Activated B cell treated with CpG ODN at 0.5 μM for 24 hours (primary cell): ENCODE data around the gene MVB12B. TPM values are rescaled to one million over a fixed set of nuclear protein-coding genes. Genes with fewer than 3 reads are reported as not detected.

Experiments
- ATAC-seq: fragments of 200-7000 bp; cut with Tn5 transposase; one replicate; pipeline ENCODE4 v1.10.0; 2021; ENCODE audit warnings: low read depth, mild to moderate bottlenecking, moderate library complexity
- CTCF ChIA-PET: fragments of 350-600 bp; sonication (Branson Sonifier 250); formaldehyde crosslinking; loops from one replicate; lab custom pipeline; 2021; ENCODE audit warnings: antibody characterized with exemption; lab: Charles Lee
- POLR2A ChIA-PET: fragments of 350-600 bp; sonication (Branson Sonifier 250); formaldehyde crosslinking; loops from one replicate; lab custom pipeline; 2021; ENCODE audit warnings: antibody characterized with exemption; lab: Charles Lee
- DNase-seq: peaks from one replicate; pipeline ENCODE4 v3.0.0; 2022
- H3K27ac Mint-ChIP-seq: one replicate; pipeline ENCODE4 v1.8.0; 2020; ENCODE audit warnings: mixed read lengths
- H3K27me3 Mint-ChIP-seq: one replicate; pipeline ENCODE4 v1.8.0; 2021; ENCODE audit warnings: mixed read lengths
- H3K36me3 Mint-ChIP-seq: one replicate; pipeline ENCODE4 v1.8.0; 2021; ENCODE audit warnings: low read depth, mixed read lengths
- H3K4me1 Mint-ChIP-seq: one replicate; pipeline ENCODE4 v1.8.0; 2021; ENCODE audit warnings: mixed read lengths
- H3K4me3 Mint-ChIP-seq: one replicate; pipeline ENCODE4 v1.8.0; 2020; ENCODE audit warnings: mild to moderate bottlenecking, mixed read lengths
- H3K9me3 Mint-ChIP-seq: one replicate; pipeline ENCODE4 v1.8.0; 2020; ENCODE audit warnings: mixed read lengths
- intact Hi-C: fragments of 100-400 bp; cut with micrococcal nuclease; formaldehyde crosslinking; loops from one replicate; pipeline ENCODE4 v1.15.1; 2024
- total RNA-seq: library from RNA; stranded (reverse); gene quantifications from 2 replicates; pipeline ENCODE4 v1.2.3, GENCODE V29; 2022
- TF ChIP-seq, protein P1 (sequence below): fragments of 200-600 bp; IDR thresholded peaks from one replicate; pipeline ENCODE4 v1.8.0; 2022; ENCODE audit warnings: antibody characterized with exemption, mild to moderate bottlenecking

MVB12B gene
- total RNA-seq, 1 donor from 2014 or later = 2.5 TPM

DNA sequence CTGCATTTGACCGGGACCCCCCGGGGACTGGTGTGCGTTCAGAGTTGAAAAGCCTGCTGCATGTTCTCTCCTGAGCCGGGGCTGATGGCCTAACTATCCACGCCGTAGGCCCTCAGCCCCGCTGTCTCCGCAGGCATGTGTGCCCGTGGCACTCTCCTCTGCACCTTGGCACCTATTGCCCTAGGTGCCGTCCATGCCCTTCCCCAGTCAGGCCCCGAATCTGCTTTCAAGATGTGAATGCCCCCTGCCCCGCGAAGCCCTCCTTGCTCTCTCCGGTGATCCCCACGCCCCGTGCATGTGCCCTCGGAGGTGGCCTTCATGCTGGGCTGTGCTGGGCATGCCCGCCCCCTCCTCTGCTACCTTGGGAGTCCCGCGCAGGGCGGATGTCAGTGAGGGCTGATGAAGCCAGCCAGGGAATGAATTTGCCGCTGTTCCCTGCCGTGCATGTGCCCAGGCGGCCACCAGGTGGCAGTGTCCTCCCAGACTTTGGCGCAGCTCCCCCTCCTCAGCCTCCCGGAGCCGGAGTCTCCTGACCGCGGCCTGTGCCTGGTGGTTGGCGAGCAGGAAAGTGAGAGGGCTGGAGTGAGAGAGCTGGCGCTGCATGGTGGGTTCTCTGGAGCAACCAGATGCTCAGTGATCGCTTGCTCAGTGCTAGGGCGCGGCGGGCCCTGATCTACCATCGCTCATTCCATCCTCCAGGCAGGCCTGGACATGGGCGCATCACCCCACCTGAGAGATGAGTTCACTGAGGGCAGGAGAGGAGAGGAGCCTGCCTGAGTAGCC, 174.2 kb downstream of the MVB12B start:
- Mint-ChIP-seq H3K27me3 (peaks cover 26% of the 10 kb centered on the region), H3K9me3 (no peaks in the 10 kb centered on the region), H3K4me3 (peak overlapping the region; percentile 52), H3K27ac (no peak overlapping the region), H3K4me1 (peaks cover 7% of the 10 kb centered on the region), H3K36me3 (no peaks in the 10 kb centered on the region)
- intact Hi-C loops = loop anchor here (1.0 kb wide), 2 partner anchors 14 to 34 kb away; no protein-coding TSS in a partner anchor
- ATAC-seq = peak; percentile 73
- ChIA-PET POLR2A (no interaction called here), CTCF (interaction anchor here (0.5 to 9.0 kb wide), 12 partner anchors 9 to 868 kb away, joined by 3 to 189 read pairs (median 5); no protein-coding TSS in a partner anchor)
- DNase-seq = peak; percentile 71
- TF ChIP-seq, protein P1, sequence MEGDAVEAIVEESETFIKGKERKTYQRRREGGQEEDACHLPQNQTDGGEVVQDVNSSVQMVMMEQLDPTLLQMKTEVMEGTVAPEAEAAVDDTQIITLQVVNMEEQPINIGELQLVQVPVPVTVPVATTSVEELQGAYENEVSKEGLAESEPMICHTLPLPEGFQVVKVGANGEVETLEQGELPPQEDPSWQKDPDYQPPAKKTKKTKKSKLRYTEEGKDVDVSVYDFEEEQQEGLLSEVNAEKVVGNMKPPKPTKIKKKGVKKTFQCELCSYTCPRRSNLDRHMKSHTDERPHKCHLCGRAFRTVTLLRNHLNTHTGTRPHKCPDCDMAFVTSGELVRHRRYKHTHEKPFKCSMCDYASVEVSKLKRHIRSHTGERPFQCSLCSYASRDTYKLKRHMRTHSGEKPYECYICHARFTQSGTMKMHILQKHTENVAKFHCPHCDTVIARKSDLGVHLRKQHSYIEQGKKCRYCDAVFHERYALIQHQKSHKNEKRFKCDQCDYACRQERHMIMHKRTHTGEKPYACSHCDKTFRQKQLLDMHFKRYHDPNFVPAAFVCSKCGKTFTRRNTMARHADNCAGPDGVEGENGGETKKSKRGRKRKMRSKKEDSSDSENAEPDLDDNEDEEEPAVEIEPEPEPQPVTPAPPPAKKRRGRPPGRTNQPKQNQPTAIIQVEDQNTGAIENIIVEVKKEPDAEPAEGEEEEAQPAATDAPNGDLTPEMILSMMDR = peak; percentile 95

DNA sequence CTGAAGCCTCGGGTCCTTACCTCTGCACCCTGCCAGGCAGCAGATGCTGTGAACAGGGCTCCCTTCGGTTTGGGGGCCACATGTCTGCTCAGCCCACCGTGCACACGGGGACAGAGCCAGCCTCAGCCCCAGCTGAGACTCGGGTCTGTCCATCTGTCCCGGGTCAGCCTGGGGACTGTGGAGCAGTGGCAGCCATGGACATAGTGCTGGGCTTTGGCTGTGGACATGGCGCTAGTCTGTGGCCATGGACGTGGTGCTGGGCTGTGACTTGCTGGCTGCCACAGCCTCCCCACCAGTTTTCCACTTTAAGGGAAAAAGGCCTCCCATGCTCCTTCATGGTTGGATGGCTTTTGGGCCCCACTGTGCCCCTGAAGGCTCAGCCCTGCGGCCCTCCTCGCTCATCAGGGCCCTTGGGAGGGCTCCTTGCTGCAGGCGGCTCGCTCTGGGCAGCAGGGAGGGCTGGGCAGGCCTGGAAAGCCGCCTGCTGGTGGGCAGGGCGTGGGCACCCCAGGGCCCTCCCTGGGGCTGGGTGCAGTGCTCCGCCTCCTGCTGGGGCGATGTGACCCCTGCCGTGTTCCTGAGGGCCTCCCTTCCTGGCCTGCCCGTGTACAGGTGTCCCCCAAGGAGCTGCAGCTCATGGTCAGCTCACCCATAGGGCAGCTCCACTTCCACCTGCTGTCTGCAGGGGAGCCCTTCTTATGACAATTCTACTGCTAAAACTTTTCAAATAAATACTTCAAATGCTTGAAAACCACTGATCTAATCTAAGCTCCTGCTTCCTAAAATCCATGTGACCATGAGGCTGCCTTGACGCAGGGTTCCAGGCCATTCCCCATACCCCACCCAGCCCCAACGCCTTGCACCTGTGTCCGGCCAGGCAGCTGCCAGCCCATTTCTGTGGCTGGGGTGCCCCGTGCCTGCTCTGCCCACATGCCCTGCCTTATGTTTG, 175.0 kb downstream of the MVB12B start:
- Mint-ChIP-seq H3K27me3 (peaks cover 23% of the 10 kb centered on the region), H3K4me3 (no peak overlapping the region), H3K9me3 (no peaks in the 10 kb centered on the region), H3K27ac (no peak overlapping the region), H3K36me3 (no peaks in the 10 kb centered on the region), H3K4me1 (peaks cover 7% of the 10 kb centered on the region)
- TF ChIP-seq, protein P1 = no peak
- intact Hi-C loops = loop anchor here (1.0 kb wide), 2 partner anchors 13 to 33 kb away; no protein-coding TSS in a partner anchor
- DNase-seq (no peak), ATAC-seq (no peak)
- CTCF ChIA-PET = interaction anchor here (0.6 to 9.0 kb wide), 8 partner anchors 10 to 58 kb away, joined by 3 to 189 read pairs (median 10); no protein-coding TSS in a partner anchor
- POLR2A ChIA-PET = no interaction called here

DNA sequence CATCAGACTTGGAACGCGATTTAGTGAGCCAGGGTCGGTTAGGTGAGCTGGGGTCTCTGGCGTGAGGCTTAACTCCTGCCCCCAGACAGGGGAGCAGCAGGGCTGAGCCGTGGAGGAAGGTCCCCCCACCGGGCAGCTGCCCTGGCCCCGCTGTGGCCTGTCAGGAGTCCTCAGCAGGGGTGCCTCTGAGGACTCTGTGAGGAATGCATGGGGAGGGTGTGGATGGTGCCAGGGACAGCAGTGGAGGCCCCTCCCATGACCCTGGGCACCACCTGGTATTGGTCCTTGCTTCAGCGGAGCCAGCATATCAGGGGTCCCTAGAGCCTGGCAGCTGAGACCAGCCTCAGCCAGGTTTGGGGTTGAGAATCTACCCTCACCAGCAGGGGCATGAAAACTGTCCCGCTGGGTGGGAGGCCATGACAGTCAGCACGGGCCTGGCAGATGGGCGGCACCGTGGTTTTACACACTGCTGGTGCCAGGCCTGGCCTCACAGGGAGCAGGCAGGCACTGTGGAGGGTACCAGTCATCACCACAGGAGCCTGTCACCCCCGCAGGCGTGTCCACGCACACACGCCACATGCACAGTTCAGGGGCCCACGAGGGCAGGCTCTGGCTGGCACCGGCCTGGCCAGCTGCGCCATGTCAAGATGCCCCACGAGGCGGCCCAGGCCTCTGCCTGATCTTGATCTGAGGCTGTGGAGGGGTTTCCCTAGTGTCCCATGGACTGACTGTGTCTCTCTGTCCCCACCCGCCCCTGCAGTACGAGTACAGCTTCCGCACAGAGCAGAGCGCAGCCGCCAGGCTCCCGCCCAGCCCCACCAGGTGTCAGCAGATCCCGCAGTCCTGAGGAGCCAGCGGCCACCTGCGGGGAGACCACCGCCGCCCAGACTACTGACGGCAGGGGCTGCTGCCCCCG, 176.0 kb downstream of the MVB12B start:
- ATAC-seq (no peak), DNase-seq (no peak)
- H3K27ac Mint-ChIP-seq = no peak overlapping the region
- H3K9me3 Mint-ChIP-seq = no peaks in the 10 kb centered on the region
- intact Hi-C loops = no loop called here
- peaks cover 18% of the 10 kb centered on the region for H3K27me3 Mint-ChIP-seq
- TF ChIP-seq, protein P1 = no peak
- POLR2A ChIA-PET = no interaction called here
- CTCF ChIA-PET = interaction anchor here (9.0 kb wide), 1 partner anchor 57 kb away, joined by 189 read pairs; no protein-coding TSS in a partner anchor
- no peak overlapping the region for H3K4me3 Mint-ChIP-seq
- H3K4me1 Mint-ChIP-seq = peaks cover 7% of the 10 kb centered on the region
- no peaks in the 10 kb centered on the region for H3K36me3 Mint-ChIP-seq

DNA sequence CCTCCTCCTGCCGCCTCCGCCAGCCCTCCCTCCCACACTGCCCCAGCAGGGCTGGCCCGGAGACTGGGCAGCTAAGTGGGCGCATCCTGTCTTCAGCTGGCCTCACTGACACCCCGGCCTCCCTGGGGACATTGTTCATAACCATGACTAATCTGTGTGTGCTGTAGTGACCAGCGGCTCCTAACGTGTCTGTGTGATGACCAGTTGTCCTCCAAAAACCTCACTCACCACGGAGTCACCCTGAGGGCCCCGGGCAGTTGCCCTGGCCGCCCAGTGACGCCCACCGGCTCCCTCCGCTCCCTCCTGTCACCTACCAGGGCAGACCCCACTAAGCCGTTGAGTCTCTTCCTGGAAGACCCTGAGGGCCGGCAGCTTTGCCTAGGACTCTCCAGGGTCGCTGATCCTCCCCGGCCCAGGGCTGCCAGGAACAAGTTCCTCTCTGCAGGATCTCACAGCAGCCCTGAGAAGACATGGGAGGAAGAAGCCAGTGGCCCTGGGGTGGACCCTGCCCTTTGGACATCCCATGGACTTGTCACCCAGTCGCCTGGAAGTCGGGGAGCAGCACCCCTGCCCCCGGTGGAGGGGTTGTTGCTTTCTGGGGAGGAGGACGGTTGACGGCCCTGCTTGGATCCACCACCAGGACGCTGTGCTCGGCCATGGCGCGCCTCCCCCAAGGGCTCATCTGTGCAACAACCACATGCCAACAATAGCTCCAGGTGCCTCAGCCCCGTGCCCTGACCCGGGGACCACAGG, 176.9 kb downstream of the MVB12B start:
- no peak overlapping the region for H3K27ac Mint-ChIP-seq
- POLR2A ChIA-PET = no interaction called here
- no peaks in the 10 kb centered on the region for H3K36me3 Mint-ChIP-seq
- CTCF ChIA-PET = interaction anchor here (9.0 kb wide), 1 partner anchor 56 kb away, joined by 189 read pairs; no protein-coding TSS in a partner anchor
- no peaks in the 10 kb centered on the region for H3K9me3 Mint-ChIP-seq
- peaks cover 14% of the 10 kb centered on the region for H3K27me3 Mint-ChIP-seq
- no peak for DNase-seq
- H3K4me1 Mint-ChIP-seq = peaks cover 7% of the 10 kb centered on the region
- no peak for ATAC-seq
- TF ChIP-seq, protein P1 = no peak
- H3K4me3 Mint-ChIP-seq = no peak overlapping the region
- intact Hi-C loops = no loop called here
